OCI-LY3 (cell line): ENCODE data around the gene AGER.
A peak's percentile ranks its signal among the peaks of the same experiment; 100 is the strongest.

ENCODE experiments used
- H2AFZ ChIP-seq: fragments of 200-600, 300-600 bp; shearing (Covaris generic); 2 replicates; pipeline ENCODE4 v1.6.0; 2014; ENCODE audit warnings: antibody characterized with exemption, low read depth, low read length
- H3K27ac ChIP-seq: fragments of 200-600, 300-600 bp; sonication (generic); 2 replicates; pipeline ENCODE4 v1.5.1; 2014; ENCODE audit warnings: mild to moderate bottlenecking, low read length, moderate library complexity, mixed read lengths
- H3K27me3 ChIP-seq: fragments of 200-600, 300-600 bp; sonication (generic); 2 replicates; pipeline ENCODE4 v1.6.1; 2014; ENCODE audit warnings: low read depth, low read length, mixed read lengths
- H3K36me3 ChIP-seq: fragments of 200-600, 300-600 bp; sonication (generic); replicated peaks from 2 replicates; pipeline ENCODE3; 2014; ENCODE audit warnings: low read depth, low read length, mixed read lengths
- H3K4me1 ChIP-seq: fragments of 300-600, 200-600 bp; sonication (generic); 2 replicates; pipeline ENCODE4 v1.6.1; 2014; ENCODE audit warnings: low read length, mixed read lengths
- H3K4me2 ChIP-seq: fragments of 200-600, 300-600 bp; sonication (generic); 2 replicates; pipeline ENCODE4 v1.6.1; 2014; ENCODE audit warnings: low read length, mixed read lengths
- H3K4me3 ChIP-seq: fragments of 300-600, 200-600 bp; sonication (generic); 2 replicates; pipeline ENCODE4 v1.5.1; 2014; ENCODE audit warnings: antibody characterized with exemption, mild to moderate bottlenecking, low read length, moderate library complexity
- H3K79me2 ChIP-seq: fragments of 300-600, 200-600 bp; shearing (Covaris generic); 2 replicates; pipeline ENCODE4 v1.6.1; 2014; ENCODE audit warnings: mild to moderate bottlenecking, low read length, mixed read lengths
- H3K9ac ChIP-seq: fragments of 300-600, 200-600 bp; shearing (Covaris generic); 2 replicates; pipeline ENCODE4 v1.6.0; 2014; ENCODE audit warnings: mild to moderate bottlenecking, low read length, moderate library complexity
- H3K9me3 ChIP-seq: fragments of 200-600, 300-600 bp; shearing (Covaris generic); 2 replicates; pipeline ENCODE4 v1.6.1; 2014; ENCODE audit warnings: low read length, mixed read lengths; ENCODE audit not compliant: insufficient read depth
- H4K20me1 ChIP-seq: fragments of 200-600, 300-600 bp; sonication (generic); 2 replicates; pipeline ENCODE4 v1.6.1; 2016; ENCODE audit warnings: low read length, mixed read lengths; ENCODE audit not compliant: insufficient read depth
- EZH2phosphoT487 ChIP-seq: fragments of 200-600 bp; shearing (Covaris generic); IDR thresholded peaks from 2 replicates; pipeline ENCODE4 v1.6.1; 2018; ENCODE audit warnings: antibody characterized with exemption, mixed run types, low read depth
- TF ChIP-seq, protein P1 (sequence below): fragments of 200-600, 300-600 bp; sonication (generic); IDR thresholded peaks from 2 replicates; pipeline ENCODE4 v1.5.1; 2014; ENCODE audit warnings: antibody characterized with exemption, low read length, low read depth

The AGER gene

DNA sequence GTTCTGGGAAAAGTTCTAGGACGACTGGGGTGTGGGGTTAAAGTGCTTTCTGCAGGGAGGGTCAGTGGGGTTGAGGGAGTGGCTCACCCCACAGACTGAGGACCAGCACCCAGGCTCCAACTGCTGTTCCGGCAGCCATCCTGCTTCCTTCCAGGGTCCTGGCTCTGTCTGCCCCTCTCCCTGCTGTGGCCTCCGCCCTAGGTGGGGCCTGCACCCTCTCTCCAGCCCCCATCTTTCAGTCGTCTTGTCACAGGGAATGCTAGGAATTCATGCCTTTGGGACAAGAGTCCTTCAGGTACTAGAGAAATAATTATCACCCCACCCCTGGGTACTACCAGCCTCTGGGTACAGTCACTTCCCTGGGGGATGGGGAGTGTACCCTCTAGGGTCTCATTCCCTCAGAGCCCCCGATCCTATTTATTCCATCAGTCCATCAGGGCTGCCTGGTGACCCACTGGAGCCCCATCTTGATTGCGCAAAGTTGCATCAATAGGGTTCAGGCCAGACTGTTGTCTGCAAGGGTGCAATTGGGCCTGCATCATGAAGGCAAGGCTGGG is at the start of gene AGER:
Gene AGER (minus strand): TSS at position 170 of the 557 bp plus-strand sequence. CDS start 31 bp downstream, at position 139.
- H2AFZ ChIP-seq: no peak within 1 kb of the TSS
- peak within 1 kb of the TSS; percentile 41; the same call in 1 of the 2 replicates for H3K27ac ChIP-seq
- H3K9ac ChIP-seq: no peak within 1 kb of the TSS
- peaks cover 38% of the 10 kb centered on the region for H3K4me1 ChIP-seq
- peaks cover 24% of the 10 kb centered on the region for H3K36me3 ChIP-seq
- H3K27me3 ChIP-seq: no peaks in the 10 kb centered on the region
- H3K79me2 ChIP-seq: peaks cover 24% of the 10 kb centered on the region
- H3K4me3 ChIP-seq: no peak within 1 kb of the TSS
- H3K4me2 ChIP-seq: 0 out of 2 replicates have a peak within 1 kb of the TSS, but pooled peaks have one; percentile 24
- no peaks in the 10 kb centered on the region for H3K9me3 ChIP-seq
- TF ChIP-seq, protein P1, sequence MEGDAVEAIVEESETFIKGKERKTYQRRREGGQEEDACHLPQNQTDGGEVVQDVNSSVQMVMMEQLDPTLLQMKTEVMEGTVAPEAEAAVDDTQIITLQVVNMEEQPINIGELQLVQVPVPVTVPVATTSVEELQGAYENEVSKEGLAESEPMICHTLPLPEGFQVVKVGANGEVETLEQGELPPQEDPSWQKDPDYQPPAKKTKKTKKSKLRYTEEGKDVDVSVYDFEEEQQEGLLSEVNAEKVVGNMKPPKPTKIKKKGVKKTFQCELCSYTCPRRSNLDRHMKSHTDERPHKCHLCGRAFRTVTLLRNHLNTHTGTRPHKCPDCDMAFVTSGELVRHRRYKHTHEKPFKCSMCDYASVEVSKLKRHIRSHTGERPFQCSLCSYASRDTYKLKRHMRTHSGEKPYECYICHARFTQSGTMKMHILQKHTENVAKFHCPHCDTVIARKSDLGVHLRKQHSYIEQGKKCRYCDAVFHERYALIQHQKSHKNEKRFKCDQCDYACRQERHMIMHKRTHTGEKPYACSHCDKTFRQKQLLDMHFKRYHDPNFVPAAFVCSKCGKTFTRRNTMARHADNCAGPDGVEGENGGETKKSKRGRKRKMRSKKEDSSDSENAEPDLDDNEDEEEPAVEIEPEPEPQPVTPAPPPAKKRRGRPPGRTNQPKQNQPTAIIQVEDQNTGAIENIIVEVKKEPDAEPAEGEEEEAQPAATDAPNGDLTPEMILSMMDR: no peak
- no peaks in the 10 kb centered on the region for H4K20me1 ChIP-seq

DNA sequence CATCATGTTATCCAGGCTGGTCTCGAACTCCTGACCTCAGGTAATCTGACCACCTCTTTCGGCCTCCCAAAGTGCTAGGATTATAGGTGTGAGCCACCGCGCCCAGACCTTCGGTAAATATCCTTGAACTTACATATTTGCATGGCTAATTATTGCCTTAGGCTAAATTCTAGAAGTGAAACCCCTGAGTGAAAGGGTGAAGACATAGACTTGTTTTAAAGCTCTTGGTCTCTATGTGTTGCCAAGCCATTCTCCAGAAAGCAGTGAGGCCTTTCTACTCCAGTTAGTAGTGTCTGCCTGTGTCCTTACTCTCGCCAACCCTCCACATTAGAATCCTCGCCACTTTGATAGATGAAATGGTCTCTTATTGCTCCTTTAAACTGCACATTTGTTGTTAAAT is 42.4 kb upstream of the AGER start:
- peaks cover 61% of the 10 kb centered on the region for H3K4me1 ChIP-seq
- H2AFZ ChIP-seq: no peak overlapping the region
- H3K27ac ChIP-seq: peak overlapping the region; percentile 89
- peak overlapping the region; percentile 9; the same call in 1 of the 2 replicates for H3K4me3 ChIP-seq
- H3K36me3 ChIP-seq: no peaks in the 10 kb centered on the region
- H3K9ac ChIP-seq: peak overlapping the region; percentile 19; the same call in 1 of the 2 replicates
- peak overlapping the region; percentile 57 for H3K4me2 ChIP-seq
- TF ChIP-seq, protein P1: no peak
- TF ChIP-seq EZH2phosphoT487: no peak
- H3K27me3 ChIP-seq: no peaks in the 10 kb centered on the region
- no peaks in the 10 kb centered on the region for H3K79me2 ChIP-seq
- no peaks in the 10 kb centered on the region for H3K9me3 ChIP-seq
- no peaks in the 10 kb centered on the region for H4K20me1 ChIP-seq

DNA sequence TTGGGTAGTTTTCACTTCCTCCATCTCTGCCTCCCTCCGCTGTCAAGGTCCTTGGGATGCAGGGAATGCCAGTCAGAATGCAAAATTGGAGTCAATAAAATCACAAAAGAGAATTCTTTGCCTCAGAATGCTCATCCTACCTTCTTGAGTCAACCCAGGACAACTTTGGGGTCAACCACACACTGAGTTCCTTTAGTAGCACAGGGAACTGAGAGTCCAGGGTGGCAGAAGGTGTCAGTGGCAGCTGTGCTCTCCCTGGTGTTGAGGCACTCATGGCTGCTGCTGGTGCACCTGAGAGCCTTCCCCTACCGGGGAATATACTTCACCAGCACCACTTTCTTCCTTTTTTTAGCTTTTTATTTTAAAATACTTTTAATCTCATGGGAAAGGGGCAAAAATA is 40.6 kb upstream of the AGER start:
- Histone ChIP-seq H3K4me3 (peak overlapping the region; percentile 74), H3K4me1 (peaks cover 66% of the 10 kb centered on the region), H4K20me1 (no peaks in the 10 kb centered on the region), H3K27me3 (no peaks in the 10 kb centered on the region), H3K36me3 (peaks cover 2% of the 10 kb centered on the region), H3K9ac (peak overlapping the region; percentile 72; the same call in 1 of the 2 replicates), H3K27ac (peak overlapping the region; percentile 89), H3K79me2 (no peaks in the 10 kb centered on the region), H3K9me3 (no peaks in the 10 kb centered on the region), H3K4me2 (peak overlapping the region; percentile 82), H2AFZ (no peak overlapping the region)
- no peak for TF ChIP-seq EZH2phosphoT487
- TF ChIP-seq, protein P1: no peak

DNA sequence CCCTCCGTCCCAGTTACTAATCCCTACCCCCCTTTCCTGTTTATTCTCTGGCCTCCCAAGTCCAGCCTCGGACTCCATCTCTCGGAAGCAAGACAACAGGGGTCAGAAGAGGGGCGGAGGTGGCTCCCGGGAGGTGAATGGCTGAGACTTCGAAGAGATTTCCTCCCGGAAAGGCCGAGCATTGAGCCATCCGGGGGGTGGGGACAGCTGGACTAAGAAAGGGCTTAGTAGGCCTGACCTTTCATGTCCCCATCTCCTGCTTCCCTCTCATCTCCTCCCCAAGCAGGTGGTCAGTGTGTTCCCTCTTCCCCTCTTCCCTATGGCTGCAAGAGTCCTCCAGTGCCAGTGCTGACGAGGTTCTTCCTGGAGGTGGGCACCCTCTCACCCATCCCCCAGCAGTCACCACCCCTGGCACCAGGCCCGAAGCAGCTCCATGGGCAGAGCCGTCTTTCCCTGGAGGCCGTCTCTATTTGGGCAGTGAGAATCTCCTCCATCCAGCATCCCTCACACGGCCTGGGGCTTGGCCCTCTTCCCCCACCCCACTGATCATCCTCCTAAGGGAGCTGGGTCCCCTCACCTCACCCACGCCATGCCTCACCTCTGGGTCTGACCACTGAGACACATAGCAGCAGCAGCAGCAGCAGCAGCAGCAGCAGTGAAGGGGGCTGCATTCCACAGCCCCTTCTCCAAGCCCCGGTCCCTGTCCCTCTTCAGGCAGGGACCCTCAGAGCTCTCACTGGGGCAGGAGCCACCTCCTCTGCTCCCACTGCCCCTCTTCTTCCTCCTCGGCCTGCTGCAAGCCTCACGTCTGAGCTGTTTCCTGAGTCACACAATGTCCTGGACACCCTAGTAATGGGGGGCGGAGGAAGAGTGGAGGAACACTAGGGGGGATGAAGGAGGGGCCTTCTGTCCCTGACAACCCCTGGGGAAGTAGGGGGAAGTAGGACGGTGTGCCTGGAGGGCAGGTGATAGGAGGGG is 39.5 kb upstream of the AGER start, which contains the start of gene NOTCH4:
Gene NOTCH4 (minus strand): TSS at position 810 of the 978 bp plus-strand sequence. CDS start 139 bp downstream, at position 671.
- H4K20me1 ChIP-seq: no peaks in the 10 kb centered on the region
- peak within 1 kb of the TSS; percentile 72 for H3K9ac ChIP-seq
- no peaks in the 10 kb centered on the region for H3K79me2 ChIP-seq
- H3K36me3 ChIP-seq: peaks cover 2% of the 10 kb centered on the region
- H3K9me3 ChIP-seq: no peaks in the 10 kb centered on the region
- TF ChIP-seq, protein P1: no peak
- H2AFZ ChIP-seq: no peak within 1 kb of the TSS
- H3K4me2 ChIP-seq: peak within 1 kb of the TSS; percentile 82
- H3K4me1 ChIP-seq: peaks cover 66% of the 10 kb centered on the region
- H3K27ac ChIP-seq: peak within 1 kb of the TSS; percentile 89
- no peaks in the 10 kb centered on the region for H3K27me3 ChIP-seq
- peak within 1 kb of the TSS; percentile 74 for H3K4me3 ChIP-seq
